Naive thymus-derived CD4-positive, alpha-beta T cell (primary cell): ENCODE results near the gene ZNF853. TPM values are rescaled to one million over a fixed set of nuclear protein-coding genes. Genes with fewer than 3 reads are reported as not detected.
"Not testable (repeated sequence)": the region's sequence is repeated elsewhere in the genome, so short reads cannot be mapped to it uniquely, and the experiment has no call there.

Experiments used
- ATAC-seq: fragments of 150-1000 bp; cut with Tn5 transposase; 2 replicates; pipeline ENCODE4 v1.10.0; 2021; ENCODE audit warnings: mild to moderate bottlenecking, moderate library complexity
- CTCF ChIA-PET: fragments of 350-600 bp; sonication (Branson Sonifier 250); formaldehyde crosslinking; loops from one replicate; lab custom pipeline; 2021; ENCODE audit warnings: antibody characterized with exemption; lab: Charles Lee
- POLR2A ChIA-PET: fragments of 350-600 bp; sonication (Branson Sonifier 250); formaldehyde crosslinking; loops from one replicate; lab custom pipeline; 2021; ENCODE audit warnings: antibody characterized with exemption, inconsistent platforms; lab: Charles Lee
- DNase-seq, 9 donors: peaks; one replicate each; pipeline versions ENCODE4 v3.0.0 to v3.0.0-alpha.2; 2020 to 2022; ENCODE audit warnings: mixed read lengths in 1 of 9
- H3K27ac ChIP-seq: one replicate; pipeline ENCODE4 v1.7.0; 2013; ENCODE audit warnings: mild to moderate bottlenecking, low read depth, low read length, moderate library complexity
- H3K27me3 ChIP-seq, 2 donors: one replicate each; pipeline ENCODE4 v1.7.0; 2013; ENCODE audit warnings: low read length in 2 of 2, mild to moderate bottlenecking in 2 of 2, moderate library complexity in 2 of 2; ENCODE audit not compliant: control insufficient read depth in 2 of 2, insufficient read depth in 2 of 2
- H3K36me3 ChIP-seq, 3 experiments: 1 replicate in 2 of 3; 2 replicates in 1 of 3; pipeline ENCODE4 v1.7.0; 2013; ENCODE audit warnings: low read length in 3 of 3, mild to moderate bottlenecking in 3 of 3, moderate library complexity in 1 of 3; ENCODE audit not compliant: insufficient read depth in 3 of 3, control insufficient read depth in 2 of 3
- H3K4me1 ChIP-seq, 2 donors: one replicate each; pipeline ENCODE4 v1.7.0; 2013; ENCODE audit warnings: low read length in 2 of 2, mild to moderate bottlenecking in 2 of 2, moderate library complexity in 1 of 2; ENCODE audit not compliant: control insufficient read depth in 2 of 2, insufficient read depth in 2 of 2
- H3K4me3 ChIP-seq: 2 replicates; pipeline ENCODE4 v1.7.0; 2013; ENCODE audit warnings: mild to moderate bottlenecking, low read length
- H3K9me3 ChIP-seq, 3 experiments: 1 replicate in 2 of 3; 2 replicates in 1 of 3; pipeline ENCODE4 v1.7.0; 2013; ENCODE audit warnings: low read length in 3 of 3; ENCODE audit not compliant: control insufficient read depth in 2 of 3
- H3K27ac Mint-ChIP-seq, 9 donors: one replicate each; pipeline ENCODE4 v1.8.0; 2020 to 2022; ENCODE audit warnings: mixed read lengths in 9 of 9, mild to moderate bottlenecking in 8 of 9, moderate library complexity in 5 of 9, inconsistent platforms in 2 of 9
- H3K27me3 Mint-ChIP-seq, 5 donors: one replicate each; pipeline ENCODE4 v1.8.0; 2021 to 2022; ENCODE audit warnings: mixed read lengths in 5 of 5, mild to moderate bottlenecking in 1 of 5
- H3K36me3 Mint-ChIP-seq, 5 donors: one replicate each; pipeline ENCODE4 v1.8.0; 2020 to 2022; ENCODE audit warnings: mixed read lengths in 5 of 5, mild to moderate bottlenecking in 3 of 5, inconsistent platforms in 1 of 5
- H3K4me1 Mint-ChIP-seq, 7 donors: one replicate each; pipeline ENCODE4 v1.8.0; 2020 to 2022; ENCODE audit warnings: mixed read lengths in 7 of 7, mild to moderate bottlenecking in 3 of 7, inconsistent platforms in 1 of 7
- H3K4me3 Mint-ChIP-seq, 10 donors: one replicate each; pipeline ENCODE4 v1.8.0; 2020 to 2022; ENCODE audit warnings: mild to moderate bottlenecking in 10 of 10, mixed read lengths in 10 of 10, moderate library complexity in 6 of 10, inconsistent platforms in 2 of 10
- H3K9me3 Mint-ChIP-seq, 11 donors: one replicate each; pipeline ENCODE4 v1.8.0; 2020 to 2022; ENCODE audit warnings: mixed read lengths in 11 of 11, mild to moderate bottlenecking in 4 of 11, inconsistent platforms in 1 of 11, moderate library complexity in 1 of 11
- intact Hi-C, 2 donors: fragments of 100-400 bp; cut with micrococcal nuclease; formaldehyde crosslinking; loops; one replicate each; pipeline ENCODE4 v1.15.1; 2023
- polyA plus RNA-seq, 2 donors: library from polyadenylated mRNA; unstranded; fragments of 300-500 nt; fragmentation: Illumina TruSeq; gene quantifications; one replicate each; pipeline ENCODE4 v1.2.3, GENCODE V29; 2021
- total RNA-seq, 6 experiments: library from RNA in 5 of 6; stranded (reverse) in 5 of 6; gene quantifications; 1 replicate in 5 of 6; 2 replicates in 1 of 6; pipeline ENCODE4 v1.2.3 and lab custom pipeline; 2021 to 2026

ZNF853 gene
- total and polyA plus RNA-seq, 7 experiments from 2014 or later = 0.15 to 5.3 (median 3.2) TPM

DNA sequence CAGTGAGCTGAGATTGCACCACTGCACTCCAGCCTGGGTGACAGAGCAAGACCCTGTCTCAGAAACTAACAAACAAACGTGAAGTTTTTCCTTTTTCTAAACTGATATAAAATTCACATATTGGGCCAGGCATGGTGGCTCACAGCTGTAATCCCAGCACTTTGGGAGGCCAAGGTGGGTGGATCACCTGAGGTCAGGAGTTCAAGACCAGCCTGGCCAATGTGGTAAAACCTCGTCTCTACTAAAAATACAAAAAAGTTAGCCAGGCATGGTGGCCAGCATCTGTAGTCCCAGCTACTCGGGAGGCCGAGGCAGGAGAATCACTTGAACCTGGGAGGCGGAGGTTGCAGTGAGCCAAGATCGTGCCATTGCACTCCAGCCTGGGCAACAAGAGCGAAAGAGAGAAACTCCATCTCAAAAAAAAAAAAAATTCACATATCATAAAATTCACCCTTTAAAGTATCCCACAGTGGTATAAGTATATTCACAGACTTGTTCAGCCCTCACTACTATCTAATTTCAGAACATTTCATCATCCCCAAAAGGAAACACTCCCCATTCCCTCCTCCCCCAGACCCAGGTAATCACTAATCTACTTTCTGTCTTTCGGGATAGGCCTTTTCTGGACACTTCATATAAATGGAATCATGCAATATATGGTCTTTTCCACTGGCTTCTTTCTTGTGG lies 29.5 kb upstream of the ZNF853 start:
- ATAC-seq, H3K4me3 Mint-ChIP-seq, intact Hi-C loops, H3K27me3 Mint-ChIP-seq, H3K9me3 ChIP-seq, H3K27ac Mint-ChIP-seq, H3K27me3 ChIP-seq, H3K4me3 ChIP-seq, CTCF ChIA-PET, H3K9me3 Mint-ChIP-seq, POLR2A ChIA-PET, H3K27ac ChIP-seq, DNase-seq: not testable (repeated sequence)
- Histone ChIP-seq H3K36me3 (peaks cover 0 to 55% (median 11%) of the 10 kb centered on the region in 3 experiments), H3K4me1 (peaks cover 7 to 10% of the 10 kb centered on the region in 2 donors)
- peaks cover 5 to 43% (median 25%) of the 10 kb centered on the region in 5 donors for H3K36me3 Mint-ChIP-seq
- peaks cover 3 to 22% (median 10%) of the 10 kb centered on the region in 7 donors for H3K4me1 Mint-ChIP-seq

DNA sequence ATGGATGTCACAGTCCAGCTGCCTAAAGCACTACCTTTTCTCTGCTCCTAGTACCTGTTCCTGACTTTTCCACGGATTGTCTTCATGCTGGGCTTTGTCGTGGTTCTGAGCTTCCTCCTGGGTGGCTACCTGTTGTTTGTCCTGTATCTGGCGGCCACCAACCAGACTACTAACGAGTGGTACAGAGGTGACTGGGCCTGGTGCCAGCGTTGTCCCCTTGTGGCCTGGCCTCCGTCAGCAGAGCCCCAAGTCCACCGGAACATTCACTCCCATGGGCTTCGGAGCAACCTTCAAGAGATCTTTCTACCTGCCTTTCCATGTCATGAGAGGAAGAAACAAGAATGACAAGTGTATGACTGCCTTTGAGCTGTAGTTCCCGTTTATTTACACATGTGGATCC lies 26.8 kb upstream of the ZNF853 start:
- no peak for ATAC-seq
- H3K9me3 ChIP-seq = no peaks in the 10 kb centered on the region
- peaks cover 6 to 31% (median 19%) of the 10 kb centered on the region in 5 donors for H3K36me3 Mint-ChIP-seq
- POLR2A ChIA-PET = interaction anchor here (1.2 kb wide), 1 partner anchor 13 kb away, joined by 4 read pairs; no protein-coding TSS in a partner anchor
- peak overlapping the region; percentile 4 to 85 (median 61) for H3K4me3 Mint-ChIP-seq
- DNase-seq = no peak
- peaks cover 0 to 7% (median 0%) of the 10 kb centered on the region in 11 donors for H3K9me3 Mint-ChIP-seq
- H3K27ac Mint-ChIP-seq = peak overlapping the region; percentile 52 to 89 (median 76)
- H3K27ac ChIP-seq = no peak overlapping the region
- H3K36me3 ChIP-seq = peaks cover 0 to 50% (median 10%) of the 10 kb centered on the region in 3 experiments
- no peaks in the 10 kb centered on the region for H3K27me3 Mint-ChIP-seq
- H3K4me1 ChIP-seq = peaks cover 14 to 19% of the 10 kb centered on the region in 2 donors
- peaks cover 10 to 35% (median 18%) of the 10 kb centered on the region in 7 donors for H3K4me1 Mint-ChIP-seq
- CTCF ChIA-PET = interaction anchor here (0.6 to 2.3 kb wide), 3 partner anchors 11 to 824 kb away, joined by 3 to 6 read pairs (median 3); partner anchors contain the start of gene ZDHHC4
- no peaks in the 10 kb centered on the region for H3K27me3 ChIP-seq
- intact Hi-C loops = no loop called here
- no peak overlapping the region for H3K4me3 ChIP-seq

DNA sequence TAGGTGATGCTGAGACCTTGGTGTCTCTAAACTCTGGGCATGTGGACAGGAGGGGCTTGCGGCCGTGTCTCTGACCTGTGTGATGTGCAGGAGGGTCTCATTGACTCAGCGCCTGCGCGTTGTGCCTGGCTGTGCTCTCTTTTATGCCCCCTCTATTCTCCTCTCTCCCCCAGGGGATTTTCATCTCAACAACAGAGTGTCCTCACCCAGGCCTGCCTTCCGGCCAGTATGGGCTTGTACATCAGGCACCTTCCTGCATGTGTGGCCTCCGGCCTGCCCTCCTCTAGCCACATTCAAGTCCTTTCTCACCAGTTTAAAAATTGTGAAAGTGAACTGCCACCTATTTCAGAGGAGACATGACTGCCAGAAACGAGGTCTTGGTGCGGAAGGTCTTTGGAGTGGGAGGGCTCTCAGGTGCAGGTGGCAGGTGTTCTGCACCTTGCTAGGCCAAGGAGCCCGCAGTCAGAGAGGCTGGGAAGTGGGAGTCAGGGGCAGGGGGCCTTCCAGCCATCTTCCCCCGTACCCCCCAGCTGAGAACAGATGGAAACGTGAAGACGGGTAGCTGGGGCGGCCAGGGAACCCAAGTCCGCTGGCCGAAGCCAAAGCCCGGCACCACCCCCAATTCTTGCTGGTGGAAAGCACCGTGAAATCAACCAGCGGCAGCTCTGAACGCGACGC lies 26.1 kb upstream of the ZNF853 start:
- no peak for DNase-seq
- peak overlapping the region; percentile 20 for H3K4me3 ChIP-seq
- ATAC-seq = no peak
- peak overlapping the region; percentile 62 to 91 (median 79) for H3K27ac Mint-ChIP-seq
- no peaks in the 10 kb centered on the region for H3K27me3 ChIP-seq
- peak overlapping the region; percentile 21 for H3K27ac ChIP-seq
- intact Hi-C loops = loop anchor here in 1 of 2 donors (1.0 kb wide), 1 partner anchor 48 kb away; the partner anchor contains the start of gene ZNF316
- H3K4me1 ChIP-seq = peaks cover 14 to 19% of the 10 kb centered on the region in 2 donors
- H3K4me1 Mint-ChIP-seq = peaks cover 10 to 35% (median 18%) of the 10 kb centered on the region in 7 donors
- H3K4me3 Mint-ChIP-seq = peak overlapping the region; percentile 58 to 85 (median 70)
- CTCF ChIA-PET = interaction anchor here (0.6 to 2.3 kb wide), 4 partner anchors 11 to 825 kb away, joined by 3 to 6 read pairs (median 3); partner anchors contain the start of gene ZDHHC4
- POLR2A ChIA-PET = interaction anchor here (0.9 to 2.3 kb wide), 7 partner anchors 9 to 766 kb away, joined by 3 to 14 read pairs (median 4); partner anchors contain the start of gene ZDHHC4
- H3K9me3 Mint-ChIP-seq = peaks cover 0 to 7% (median 0%) of the 10 kb centered on the region in 11 donors
- H3K36me3 Mint-ChIP-seq = peaks cover 6 to 30% (median 19%) of the 10 kb centered on the region in 5 donors
- H3K36me3 ChIP-seq = peaks cover 0 to 52% (median 9%) of the 10 kb centered on the region in 3 experiments
- H3K9me3 ChIP-seq = no peaks in the 10 kb centered on the region
- no peaks in the 10 kb centered on the region for H3K27me3 Mint-ChIP-seq

DNA sequence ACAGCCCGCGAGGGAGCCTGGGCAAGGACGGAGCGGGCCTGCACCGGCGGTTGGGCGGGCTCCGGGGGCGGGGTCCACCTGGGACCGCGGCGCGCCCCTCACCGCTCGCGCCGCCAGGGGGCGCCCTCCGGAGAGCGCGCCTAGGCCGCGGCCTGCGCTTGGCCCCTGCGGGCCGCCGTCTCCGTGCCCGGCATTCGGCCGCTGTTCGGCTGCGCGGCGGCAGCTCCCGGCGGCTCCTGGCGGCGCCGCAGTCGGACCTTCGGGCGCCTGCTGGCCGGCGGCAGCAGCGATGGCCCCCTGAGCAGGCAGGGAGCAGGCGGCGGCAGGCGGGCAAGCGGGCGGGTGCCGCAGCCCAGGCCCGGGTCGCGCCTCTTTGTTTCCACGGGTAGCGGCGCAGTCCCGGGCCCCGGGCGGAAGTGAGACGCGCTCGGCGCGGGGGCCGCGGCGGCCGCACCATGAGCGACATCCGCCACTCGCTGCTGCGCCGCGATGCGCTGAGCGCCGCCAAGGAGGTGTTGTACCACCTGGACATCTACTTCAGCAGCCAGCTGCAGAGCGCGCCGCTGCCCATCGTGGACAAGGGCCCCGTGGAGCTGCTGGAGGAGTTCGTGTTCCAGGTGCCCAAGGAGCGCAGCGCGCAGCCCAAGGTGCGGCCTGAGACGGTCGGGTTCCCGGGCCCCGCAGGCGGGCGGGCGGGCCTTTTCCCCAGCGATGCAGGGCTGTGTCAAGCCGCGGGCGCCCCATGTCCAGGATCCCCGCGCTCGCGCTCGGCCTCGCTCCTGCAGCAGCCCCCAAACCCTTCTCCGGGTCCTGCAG lies 25.4 kb upstream of the ZNF853 start, which contains the start of gene INTS15:
Gene INTS15, plus strand, starts transcription at position 193 of the 816 bp plus-strand sequence. Its CDS starts 263 bp downstream, at position 456.
- intact Hi-C loops = loop anchor here (1.0 to 5.0 kb wide), 8 partner anchors 13 to 734 kb away; partner anchors contain the start of genes ZDHHC4 (in 2 of the 2) and ZNF316 (in 2 of the 2)
- POLR2A ChIA-PET = interaction anchor here (0.9 to 2.3 kb wide), 11 partner anchors 10 to 767 kb away, joined by 3 to 14 read pairs (median 4); partner anchors contain the start of gene ZDHHC4
- Histone ChIP-seq H3K27me3 (no peaks in the 10 kb centered on the region), H3K9me3 (no peaks in the 10 kb centered on the region), H3K4me3 (peak within 1 kb of the TSS; percentile 77), H3K4me1 (peaks cover 14 to 19% of the 10 kb centered on the region in 2 donors), H3K27ac (peak within 1 kb of the TSS; percentile 88), H3K36me3 (peaks cover 0 to 51% (median 13%) of the 10 kb centered on the region in 3 experiments)
- H3K27ac Mint-ChIP-seq = peak within 1 kb of the TSS; percentile 90 to 97 (median 94)
- H3K4me3 Mint-ChIP-seq = peak within 1 kb of the TSS; percentile 88 to 98 (median 94)
- CTCF ChIA-PET = interaction anchor here (0.6 to 2.3 kb wide), 4 partner anchors 12 to 71 kb away, joined by 3 to 8 read pairs (median 4); partner anchors contain the start of gene ZDHHC4
- no peaks in the 10 kb centered on the region for H3K27me3 Mint-ChIP-seq
- ATAC-seq = peak; percentile 98
- peak; percentile 72 to 95 (median 92) for DNase-seq
- H3K4me1 Mint-ChIP-seq = peaks cover 10 to 35% (median 18%) of the 10 kb centered on the region in 7 donors
- peaks cover 1 to 24% (median 19%) of the 10 kb centered on the region in 5 donors for H3K36me3 Mint-ChIP-seq
- H3K9me3 Mint-ChIP-seq = peaks cover 0 to 7% (median 0%) of the 10 kb centered on the region in 11 donors

DNA sequence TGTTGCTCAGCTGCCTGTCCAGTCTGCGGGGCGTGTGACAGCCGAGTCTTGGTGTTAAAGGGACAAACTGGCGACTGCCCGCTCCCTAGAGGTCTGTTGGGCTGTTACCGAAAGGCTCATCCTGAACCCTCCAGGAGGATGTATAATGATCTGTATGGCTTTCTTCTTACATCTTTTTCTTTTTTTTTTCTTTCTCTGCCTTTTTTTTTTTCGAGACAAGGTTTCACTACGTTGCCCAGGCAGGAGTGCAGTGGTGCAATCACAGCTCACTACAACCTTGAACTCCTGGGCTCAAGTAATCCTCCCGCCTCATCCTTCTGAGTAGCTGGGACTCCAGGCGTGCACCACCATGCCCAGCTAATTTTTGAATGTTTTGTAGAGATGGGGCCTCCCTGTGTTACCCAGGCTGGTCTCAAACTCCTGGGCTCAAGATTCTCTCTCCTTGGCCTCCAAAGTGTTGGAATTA lies 24.7 kb upstream of the ZNF853 start:
- H3K9me3 ChIP-seq = no peaks in the 10 kb centered on the region
- Mint-ChIP-seq H3K4me1 (peaks cover 10 to 35% (median 18%) of the 10 kb centered on the region in 7 donors), H3K27me3 (no peaks in the 10 kb centered on the region), H3K4me3 (peak overlapping the region; percentile 88 to 98 (median 94)), H3K36me3 (peaks cover 0 to 23% (median 18%) of the 10 kb centered on the region in 5 donors), H3K9me3 (peaks cover 0 to 7% (median 0%) of the 10 kb centered on the region in 11 donors), H3K27ac (peak overlapping the region; percentile 89 to 97 (median 94))
- peak overlapping the region; percentile 88 for H3K27ac ChIP-seq
- H3K4me1 ChIP-seq = peaks cover 14 to 19% of the 10 kb centered on the region in 2 donors
- H3K27me3 ChIP-seq = no peaks in the 10 kb centered on the region
- POLR2A ChIA-PET = interaction anchor here (0.9 to 2.3 kb wide), 10 partner anchors 10 to 768 kb away, joined by 3 to 14 read pairs (median 4); partner anchors contain the start of gene ZDHHC4
- intact Hi-C loops = loop anchor here (1.0 to 5.0 kb wide), 8 partner anchors 13 to 734 kb away; partner anchors contain the start of genes ZDHHC4 (in 2 of the 2) and ZNF316 (in 1 of the 2)
- DNase-seq = peak in 1 of 9 donors; percentile 22
- ATAC-seq = no peak
- H3K36me3 ChIP-seq = peaks cover 0 to 51% (median 19%) of the 10 kb centered on the region in 3 experiments
- peak overlapping the region; percentile 77 for H3K4me3 ChIP-seq
- CTCF ChIA-PET = interaction anchor here (0.6 to 1.2 kb wide), 3 partner anchors 13 to 72 kb away, joined by 3 to 8 read pairs (median 3); partner anchors contain the start of gene ZDHHC4
